HepG2 (cell line): Measurements from ENCODE around the gene RAB3IP.

Source experiments
- CTCF ChIP-seq: sonication (generic); formaldehyde crosslinking; IDR thresholded peaks from 2 replicates; pipeline ENCODE4 v1.5.0; 2020; ENCODE audit warnings: mild to moderate bottlenecking, missing genetic modification reagents, moderate library complexity
- FOXK2 ChIP-seq: fragments of 450-650 bp; IDR thresholded peaks from 2 replicates; pipeline ENCODE4 v1.6.1; 2016
- SAFB2 ChIP-seq: sonication (generic); formaldehyde crosslinking; IDR thresholded peaks from 2 replicates; pipeline ENCODE4 v1.5.1; 2020; ENCODE audit warnings: missing genetic modification reagents, low read depth, mild to moderate bottlenecking, borderline replicate concordance
- TGIF2 ChIP-seq: IDR thresholded peaks from 2 replicates; pipeline ENCODE4 v1.6.1; 2016; ENCODE audit warnings: control low read depth, missing compliant biosample characterization
- YY1 ChIP-seq: IDR thresholded peaks from 2 replicates; pipeline ENCODE4 v1.6.1; 2011; ENCODE audit warnings: low read length, low read depth, moderate library complexity, mild to moderate bottlenecking; ENCODE audit not compliant: insufficient read depth, insufficient replicate concordance
- ZNF512 ChIP-seq: sonication (generic); formaldehyde crosslinking; IDR thresholded peaks from 2 replicates; pipeline ENCODE4 v1.4.0; 2020; ENCODE audit warnings: mild to moderate bottlenecking, missing genetic modification reagents

GRCh38 chr12:69866698-69867097 is 128.0 kb downstream of the RAB3IP start:
- TF ChIP-seq YY1 (no peak), ZNF512 (CRISPR knock-in tag) (no peak), SAFB2 (CRISPR knock-in tag) (no peak), TGIF2 (CRISPR knock-in tag) (no peak), FOXK2 (no peak), CTCF (no peak)
